Chondrocyte (in vitro differentiated cells): ENCODE measurements around the gene FAM180A. TPM values are rescaled to one million over a fixed set of nuclear protein-coding genes. Genes with fewer than 3 reads are reported as not detected.
"Not testable (repeated sequence)": the region's sequence is repeated elsewhere in the genome, so short reads cannot be mapped to it uniquely, and the experiment has no call there.

Experiments
- DNase-seq: peaks from one replicate; pipeline ENCODE4 v3.0.0; 2021; ENCODE audit warnings: mixed read lengths, low spot score
- H3K27ac Mint-ChIP-seq: one replicate; pipeline ENCODE4 v1.8.0; 2021; ENCODE audit warnings: mild to moderate bottlenecking, moderate library complexity, mixed read lengths; ENCODE audit not compliant: unreplicated experiment
- H3K27me3 Mint-ChIP-seq: 2 replicates; pipeline ENCODE4 v1.8.0; 2021; ENCODE audit warnings: low read depth, mixed read lengths
- H3K36me3 Mint-ChIP-seq: 2 replicates; pipeline ENCODE4 v1.8.0; 2021; ENCODE audit warnings: low read depth, mixed read lengths
- H3K4me1 Mint-ChIP-seq: 2 replicates; pipeline ENCODE4 v1.8.0; 2021; ENCODE audit warnings: low read depth, mild to moderate bottlenecking, mixed read lengths
- H3K4me3 Mint-ChIP-seq: one replicate; pipeline ENCODE4 v1.8.0; 2021; ENCODE audit warnings: mild to moderate bottlenecking, moderate library complexity, mixed read lengths; ENCODE audit not compliant: unreplicated experiment
- H3K9me3 Mint-ChIP-seq: 2 replicates; pipeline ENCODE4 v1.8.0; 2021; ENCODE audit warnings: low read depth, mixed read lengths
- CTCF ChIP-seq: fragments of 200-600 bp; sonication (generic); IDR thresholded peaks from 2 replicates; pipeline ENCODE4 v1.5.0; 2021; ENCODE audit warnings: antibody characterized with exemption, mild to moderate bottlenecking, moderate library complexity
- total RNA-seq: library from RNA; stranded (reverse); gene quantifications from 3 replicates; pipeline ENCODE4 v1.2.1, GENCODE V29; 2021

The FAM180A gene
- total RNA-seq, 1 donor from 2014 or later: 0.27 TPM

GRCh38 chr7:135777626-135778398 lies 29.2 kb upstream of the FAM180A start:
- H3K27ac Mint-ChIP-seq: no peak overlapping the region
- H3K27me3 Mint-ChIP-seq: no peaks in the 10 kb centered on the region
- H3K4me1 Mint-ChIP-seq: peaks cover 13% of the 10 kb centered on the region
- peaks cover 18% of the 10 kb centered on the region for H3K9me3 Mint-ChIP-seq
- H3K36me3 Mint-ChIP-seq: peaks cover 13% of the 10 kb centered on the region
- DNase-seq: no peak
- no peak overlapping the region for H3K4me3 Mint-ChIP-seq
- no peak for TF ChIP-seq CTCF

GRCh38 chr7:135775915-135776314 lies 27.3 kb upstream of the FAM180A start:
- not testable (repeated sequence) for H3K27me3 Mint-ChIP-seq, H3K27ac Mint-ChIP-seq, DNase-seq, H3K4me3 Mint-ChIP-seq
- Mint-ChIP-seq H3K9me3 (peaks cover 18% of the 10 kb centered on the region), H3K4me1 (peaks cover 22% of the 10 kb centered on the region), H3K36me3 (peaks cover 13% of the 10 kb centered on the region)

GRCh38 chr7:135775230-135775629 lies 26.6 kb upstream of the FAM180A start:
- no peak for DNase-seq
- Mint-ChIP-seq H3K36me3 (peaks cover 13% of the 10 kb centered on the region), H3K27me3 (no peaks in the 10 kb centered on the region), H3K27ac (no peak overlapping the region), H3K9me3 (peaks cover 18% of the 10 kb centered on the region), H3K4me1 (peaks cover 22% of the 10 kb centered on the region), H3K4me3 (no peak overlapping the region)
- TF ChIP-seq CTCF: no peak

- Mint-ChIP-seq H3K4me3 (no peak overlapping the region), H3K36me3 (peaks cover 13% of the 10 kb centered on the region), H3K27me3 (no peaks in the 10 kb centered on the region), H3K27ac (peak overlapping the region; percentile 70), H3K4me1 (peaks cover 22% of the 10 kb centered on the region), H3K9me3 (peaks cover 18% of the 10 kb centered on the region)
- no peak for TF ChIP-seq CTCF
- DNase-seq: no peak
Measured at GRCh38 chr7:135774284-135774683, 25.7 kb upstream of the FAM180A start.

GRCh38 chr7:135773464-135773863 lies 24.9 kb upstream of the FAM180A start:
- no peak for DNase-seq
- no peak for TF ChIP-seq CTCF
- H3K9me3 Mint-ChIP-seq: peaks cover 12% of the 10 kb centered on the region
- H3K4me3 Mint-ChIP-seq: no peak overlapping the region
- peaks cover 27% of the 10 kb centered on the region for H3K4me1 Mint-ChIP-seq
- H3K27ac Mint-ChIP-seq: no peak overlapping the region
- H3K27me3 Mint-ChIP-seq: no peaks in the 10 kb centered on the region
- peaks cover 10% of the 10 kb centered on the region for H3K36me3 Mint-ChIP-seq
